Thoracic aorta (tissue), 2 donors: ENCODE data around the gene RNF212. TPM values are rescaled to one million over a fixed set of nuclear protein-coding genes. Genes with fewer than 3 reads are reported as not detected.

Source experiments
- ATAC-seq: fragments of 150-250 bp; one replicate; pipeline ENCODE4 v1.8.0; 2017; ENCODE audit warnings: low read depth; ENCODE audit not compliant: insufficient number of reproducible peaks, low FRiP score
- DNase-seq: peaks from one replicate; pipeline ENCODE4 v3.0.0-alpha.2; 2020; ENCODE audit warnings: low spot score
- H3K27ac ChIP-seq, 2 donors: fragments of 200-600 bp; sonication (generic); 1 replicate in 1 of 2; 2 replicates in 1 of 2; pipeline ENCODE4 v1.5.1; 2016; ENCODE audit warnings: mild to moderate bottlenecking in 2 of 2, moderate library complexity in 2 of 2
- H3K27me3 ChIP-seq: fragments of 200-600 bp; sonication (generic); replicated peaks from 2 replicates; pipeline ENCODE4 v1.6.0; 2016; ENCODE audit warnings: mild to moderate bottlenecking; ENCODE audit not compliant: insufficient read depth
- H3K36me3 ChIP-seq: fragments of 200-600 bp; sonication (generic); one replicate; pipeline ENCODE4 v1.5.1; 2016
- H3K4me1 ChIP-seq, 2 donors: fragments of 200-600 bp; sonication (generic); 1 replicate in 1 of 2; 2 replicates in 1 of 2; pipeline versions ENCODE4 v1.5.1 to v1.6.0; 2016; ENCODE audit warnings: low read depth in 2 of 2, mild to moderate bottlenecking in 1 of 2; ENCODE audit not compliant: control insufficient read depth in 1 of 2
- H3K4me3 ChIP-seq: fragments of 200-600 bp; sonication (generic); 2 replicates; pipeline ENCODE4 v1.5.1; 2016; ENCODE audit warnings: mild to moderate bottlenecking
- H3K9me3 ChIP-seq: fragments of 200-600 bp; sonication (generic); 2 replicates; pipeline ENCODE4 v1.5.1; 2016
- CTCF ChIP-seq: fragments of 200-600 bp; sonication (generic); IDR thresholded peaks from one replicate; pipeline ENCODE4 v1.5.1; 2019; ENCODE audit warnings: antibody characterized with exemption
- total RNA-seq, 2 donors: library from RNA; depleted of rRNA; stranded (reverse); fragments of >200 nt; gene quantifications; one replicate each; pipeline versions ENCODE4 v1.1.0 to v1.2.3, GENCODE V29; 2016

The RNF212 gene
- total RNA-seq, 2 donors from 2014 or later: 1.2 to 2.4 TPM

GRCh38 chr4:1109898-1110506 lies 3.4 kb downstream of the RNF212 start:
- Histone ChIP-seq H3K27me3 (no peaks in the 10 kb centered on the region), H3K4me3 (no peak overlapping the region), H3K9me3 (no peaks in the 10 kb centered on the region), H3K4me1 (no peaks in the 10 kb centered on the region), H3K36me3 (no peaks in the 10 kb centered on the region), H3K27ac (no peak overlapping the region)
- DNase-seq (no peak), ATAC-seq (no peak)
- no peak for TF ChIP-seq CTCF

- no peak for ATAC-seq
- H3K4me3 ChIP-seq: no peak overlapping the region
- no peaks in the 10 kb centered on the region for H3K27me3 ChIP-seq
- no peaks in the 10 kb centered on the region for H3K9me3 ChIP-seq
- no peak for DNase-seq
- no peaks in the 10 kb centered on the region for H3K36me3 ChIP-seq
- no peaks in the 10 kb centered on the region for H3K4me1 ChIP-seq
- no peak overlapping the region for H3K27ac ChIP-seq
- no peak for TF ChIP-seq CTCF
Observed at GRCh38 chr4:1109333-1109732, 4.0 kb downstream of the RNF212 start.

- no peaks in the 10 kb centered on the region for H3K36me3 ChIP-seq
- H3K9me3 ChIP-seq: no peaks in the 10 kb centered on the region
- ATAC-seq (no peak), DNase-seq (no peak)
- no peaks in the 10 kb centered on the region for H3K4me1 ChIP-seq
- H3K27ac ChIP-seq: no peak overlapping the region
- H3K4me3 ChIP-seq: no peak overlapping the region
- no peak for TF ChIP-seq CTCF
- no peaks in the 10 kb centered on the region for H3K27me3 ChIP-seq
Observed at GRCh38 chr4:1105662-1106061, 7.7 kb downstream of the RNF212 start.

GRCh38 chr4:1105067-1105466 lies 8.3 kb downstream of the RNF212 start:
- no peak overlapping the region for H3K4me3 ChIP-seq
- H3K9me3 ChIP-seq: no peaks in the 10 kb centered on the region
- no peak overlapping the region for H3K27ac ChIP-seq
- no peaks in the 10 kb centered on the region for H3K27me3 ChIP-seq
- H3K36me3 ChIP-seq: no peaks in the 10 kb centered on the region
- DNase-seq (no peak), ATAC-seq (no peak)
- H3K4me1 ChIP-seq: no peaks in the 10 kb centered on the region
- no peak for TF ChIP-seq CTCF

GRCh38 chr4:1104647-1105046 lies 8.7 kb downstream of the RNF212 start:
- ATAC-seq (no peak), DNase-seq (no peak)
- Histone ChIP-seq H3K27me3 (no peaks in the 10 kb centered on the region), H3K9me3 (no peaks in the 10 kb centered on the region), H3K4me1 (no peaks in the 10 kb centered on the region), H3K4me3 (no peak overlapping the region), H3K36me3 (no peaks in the 10 kb centered on the region), H3K27ac (no peak overlapping the region)
- TF ChIP-seq CTCF: no peak
